Activated T-cell treated with anti-CD3 and anti-CD28 coated beads, Interleukin-2, amount 50 U/mL, for 72 hours (primary cell): ENCODE measurements around the gene DYNC1LI1. TPM values are rescaled to one million over a fixed set of nuclear protein-coding genes. Genes with fewer than 3 reads are reported as not detected.
"Not testable (repeated sequence)": the region's sequence is repeated elsewhere in the genome, so short reads cannot be mapped to it uniquely, and the experiment has no call there.

Experiments used
- ATAC-seq, 2 donors: fragments of 150-1000 bp; cut with Tn5 transposase; replicated peaks in 1 of 2; 2 replicates each; pipeline ENCODE4 v1.10.0; 2021; ENCODE audit warnings: moderate library complexity in 2 of 2, mild to moderate bottlenecking in 1 of 2
- DNase-seq, 2 donors: peaks; one replicate each; pipeline ENCODE4 v3.0.0; 2021 to 2022; ENCODE audit warnings: mixed read lengths in 1 of 2
- H3K27ac Mint-ChIP-seq: one replicate; pipeline ENCODE4 v1.8.0; 2022; ENCODE audit warnings: mild to moderate bottlenecking, moderate library complexity, mixed read lengths
- H3K27me3 Mint-ChIP-seq: one replicate; pipeline ENCODE4 v1.8.0; 2022; ENCODE audit warnings: low read depth, mixed read lengths
- H3K36me3 Mint-ChIP-seq, 2 donors: one replicate each; pipeline ENCODE4 v1.8.0; 2022; ENCODE audit warnings: mixed read lengths in 2 of 2, mild to moderate bottlenecking in 1 of 2; ENCODE audit not compliant: insufficient read depth in 2 of 2
- H3K4me1 Mint-ChIP-seq: one replicate; pipeline ENCODE4 v1.8.0; 2022; ENCODE audit warnings: low read depth, mixed read lengths
- H3K4me3 Mint-ChIP-seq, 2 donors: one replicate each; pipeline ENCODE4 v1.8.0; 2022; ENCODE audit warnings: mild to moderate bottlenecking in 2 of 2, mixed read lengths in 2 of 2, moderate library complexity in 2 of 2
- H3K9me3 Mint-ChIP-seq, 2 donors: one replicate each; pipeline ENCODE4 v1.8.0; 2022; ENCODE audit warnings: mixed read lengths in 2 of 2
- total RNA-seq, 2 donors: library from RNA; stranded (reverse); gene quantifications; one replicate each; pipeline ENCODE4 v1.2.3, GENCODE V29; 2022

Gene DYNC1LI1
- total RNA-seq, 2 donors from 2014 or later = 31.1 to 34.5 TPM

- Mint-ChIP-seq H3K4me1 (no peaks in the 10 kb centered on the region), H3K9me3 (no peaks in the 10 kb centered on the region), H3K4me3 (no peak overlapping the region), H3K27ac (no peak overlapping the region), H3K36me3 (no peaks in the 10 kb centered on the region), H3K27me3 (peaks cover 9% of the 10 kb centered on the region)
- DNase-seq (no peak), ATAC-seq (no peak)
These were observed 26.3 kb upstream of the DYNC1LI1 start for GRCh38 chr3:32596909-32597369.

GRCh38 chr3:32596282-32596908, 25.7 kb upstream of the DYNC1LI1 start:
- no peaks in the 10 kb centered on the region for H3K36me3 Mint-ChIP-seq

DNA sequence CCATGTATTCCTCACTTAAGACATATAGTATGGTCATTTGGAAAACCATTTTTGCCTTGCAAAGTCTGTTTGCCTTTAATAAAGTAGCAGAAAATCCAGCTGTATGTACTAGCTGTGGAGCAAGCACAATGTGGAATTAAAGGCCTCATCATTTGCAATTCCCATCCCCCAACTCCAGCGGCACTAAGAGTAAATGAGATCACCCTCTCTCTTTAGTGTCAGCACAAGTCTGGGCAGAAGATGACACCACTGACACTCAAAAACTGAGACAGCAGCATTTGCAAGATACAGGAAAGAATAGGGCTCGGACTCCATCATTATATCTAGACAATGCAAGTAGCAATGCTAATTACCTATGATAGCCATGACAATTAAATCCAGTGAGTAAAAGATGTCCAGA, 24.7 kb upstream of the DYNC1LI1 start:
- Mint-ChIP-seq H3K27ac (no peak overlapping the region), H3K4me1 (no peaks in the 10 kb centered on the region), H3K4me3 (no peak overlapping the region), H3K27me3 (peaks cover 9% of the 10 kb centered on the region), H3K9me3 (no peaks in the 10 kb centered on the region), H3K36me3 (no peaks in the 10 kb centered on the region)
- DNase-seq (no peak), ATAC-seq (no peak)

More at GRCh38 chr3:32596282-32596908, 25.7 kb upstream of the DYNC1LI1 start:
- H3K9me3 Mint-ChIP-seq = no peaks in the 10 kb centered on the region
- ATAC-seq (no peak), DNase-seq (no peak)
- H3K27me3 Mint-ChIP-seq = peaks cover 9% of the 10 kb centered on the region
- H3K4me3 Mint-ChIP-seq = no peak overlapping the region
- no peaks in the 10 kb centered on the region for H3K4me1 Mint-ChIP-seq
- H3K27ac Mint-ChIP-seq = no peak overlapping the region

DNA sequence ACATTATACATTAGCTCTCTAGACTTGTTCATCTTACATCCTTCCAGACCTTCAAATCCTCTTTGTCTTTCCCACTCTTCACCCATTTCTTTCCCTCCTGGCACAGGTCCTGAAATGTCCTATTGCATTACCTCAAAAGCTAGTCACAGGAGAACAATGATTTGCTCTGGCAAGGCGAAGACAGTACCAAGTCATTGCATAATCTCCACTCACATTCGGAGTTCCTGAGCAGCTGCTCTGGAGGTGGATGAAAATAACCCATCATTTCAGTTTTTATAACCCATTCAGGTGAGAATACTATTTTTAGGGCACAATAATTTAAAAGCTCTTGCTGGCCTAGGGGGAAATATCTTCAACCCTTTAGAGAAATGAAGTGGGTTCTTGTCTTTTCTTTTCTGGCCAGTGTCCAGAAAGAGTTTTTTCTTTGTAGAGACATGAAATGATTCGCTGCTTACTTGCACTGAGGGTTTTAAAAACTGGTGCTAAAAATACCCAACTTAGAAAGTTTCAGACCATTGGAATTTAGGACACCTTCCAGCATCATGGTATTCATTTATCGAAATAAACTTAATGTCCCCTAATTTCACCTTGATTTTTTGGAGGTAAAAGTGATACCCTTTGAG, 23.4 kb upstream of the DYNC1LI1 start:
- H3K9me3 Mint-ChIP-seq = no peaks in the 10 kb centered on the region
- ATAC-seq (no peak), DNase-seq (no peak)
- no peak overlapping the region for H3K27ac Mint-ChIP-seq
- H3K36me3 Mint-ChIP-seq = no peaks in the 10 kb centered on the region
- no peak overlapping the region for H3K4me3 Mint-ChIP-seq
- H3K4me1 Mint-ChIP-seq = no peaks in the 10 kb centered on the region
- H3K27me3 Mint-ChIP-seq = peaks cover 9% of the 10 kb centered on the region

GRCh38 chr3:32592696-32593353, 22.2 kb upstream of the DYNC1LI1 start:
- no peak for DNase-seq
- H3K9me3 Mint-ChIP-seq = no peaks in the 10 kb centered on the region
- H3K4me3 Mint-ChIP-seq = no peak overlapping the region
- H3K27ac Mint-ChIP-seq = no peak overlapping the region
- H3K4me1 Mint-ChIP-seq = no peaks in the 10 kb centered on the region
- no peaks in the 10 kb centered on the region for H3K36me3 Mint-ChIP-seq
- H3K27me3 Mint-ChIP-seq = peaks cover 5% of the 10 kb centered on the region
- ATAC-seq = no peak

- H3K4me1 Mint-ChIP-seq = no peaks in the 10 kb centered on the region
- H3K27ac Mint-ChIP-seq = no peak overlapping the region
- no peaks in the 10 kb centered on the region for H3K9me3 Mint-ChIP-seq
- no peaks in the 10 kb centered on the region for H3K27me3 Mint-ChIP-seq
- H3K4me3 Mint-ChIP-seq = no peak overlapping the region
- ATAC-seq (no peak), DNase-seq (no peak)
- no peaks in the 10 kb centered on the region for H3K36me3 Mint-ChIP-seq
These were observed 21.4 kb upstream of the DYNC1LI1 start for GRCh38 chr3:32592011-32592410.

DNA sequence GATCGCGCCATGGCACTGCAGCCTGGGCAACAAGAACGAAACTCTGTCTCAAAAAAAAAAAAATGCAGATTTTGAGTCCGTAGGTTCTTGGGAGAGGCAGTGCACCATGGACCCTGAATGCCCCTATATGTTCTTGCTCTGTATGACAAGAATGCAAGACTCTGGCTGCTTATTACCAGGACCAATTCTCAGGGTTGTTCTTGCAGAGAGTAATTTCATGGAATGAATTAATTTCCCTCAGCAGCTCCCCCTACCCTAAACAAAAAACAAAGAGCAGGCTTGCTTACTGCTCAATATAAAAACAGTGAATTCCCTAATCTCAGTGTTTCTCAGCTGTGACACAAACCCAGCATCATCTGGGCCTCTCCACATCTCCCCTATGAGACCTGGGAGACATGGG, 20.5 kb upstream of the DYNC1LI1 start:
- Mint-ChIP-seq H3K9me3 (no peaks in the 10 kb centered on the region), H3K27me3 (no peaks in the 10 kb centered on the region), H3K4me1 (no peaks in the 10 kb centered on the region), H3K27ac (no peak overlapping the region), H3K4me3 (no peak overlapping the region), H3K36me3 (no peaks in the 10 kb centered on the region)
- ATAC-seq (no peak), DNase-seq (no peak)

DNA sequence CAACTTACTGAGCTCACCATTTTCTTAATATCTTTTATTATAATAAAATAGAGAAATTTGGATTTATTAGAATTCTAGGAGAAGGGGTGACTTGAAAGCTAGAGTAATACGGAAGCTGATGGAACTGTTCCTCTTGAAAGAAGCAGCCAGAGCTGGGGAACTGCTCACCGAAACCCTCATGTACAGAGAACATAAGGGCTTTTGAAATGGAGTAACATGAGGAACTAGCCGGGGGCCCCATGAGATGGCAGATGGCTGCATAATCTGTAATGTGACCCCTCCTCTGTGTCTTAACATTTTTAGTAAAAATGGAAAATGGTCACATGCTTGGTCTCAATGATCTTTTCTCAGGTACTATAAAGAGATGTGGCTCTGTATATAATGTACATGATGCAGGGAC, 15.7 kb upstream of the DYNC1LI1 start:
- H3K9me3 Mint-ChIP-seq = no peaks in the 10 kb centered on the region
- no peak overlapping the region for H3K27ac Mint-ChIP-seq
- no peak overlapping the region for H3K4me3 Mint-ChIP-seq
- H3K4me1 Mint-ChIP-seq = no peaks in the 10 kb centered on the region
- DNase-seq (no peak), ATAC-seq (no peak)
- H3K27me3 Mint-ChIP-seq = no peaks in the 10 kb centered on the region
- H3K36me3 Mint-ChIP-seq = no peaks in the 10 kb centered on the region

DNA sequence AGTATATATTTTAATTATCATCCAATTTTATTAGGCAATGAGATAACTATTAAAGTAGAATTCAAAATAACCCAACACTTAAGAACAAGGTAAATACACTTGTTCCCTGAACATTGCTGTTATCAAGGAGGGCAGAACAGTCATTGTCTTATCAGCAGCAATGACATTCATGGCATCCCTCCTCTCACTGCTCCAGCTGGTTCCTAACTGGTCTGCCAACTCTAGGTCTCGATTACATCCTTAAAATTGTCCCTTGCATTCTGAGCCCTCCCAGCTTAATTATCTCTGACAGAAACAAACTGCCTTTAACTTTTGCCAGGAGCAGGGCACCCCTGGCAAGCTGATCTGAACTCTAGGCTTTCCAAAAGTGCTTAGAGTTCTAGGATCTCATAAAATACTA, 14.0 kb upstream of the DYNC1LI1 start:
- H3K36me3 Mint-ChIP-seq = no peaks in the 10 kb centered on the region
- no peaks in the 10 kb centered on the region for H3K9me3 Mint-ChIP-seq
- H3K4me3 Mint-ChIP-seq = no peak overlapping the region
- H3K27ac Mint-ChIP-seq = no peak overlapping the region
- DNase-seq (no peak), ATAC-seq (no peak)
- no peaks in the 10 kb centered on the region for H3K4me1 Mint-ChIP-seq
- H3K27me3 Mint-ChIP-seq = no peaks in the 10 kb centered on the region

DNA sequence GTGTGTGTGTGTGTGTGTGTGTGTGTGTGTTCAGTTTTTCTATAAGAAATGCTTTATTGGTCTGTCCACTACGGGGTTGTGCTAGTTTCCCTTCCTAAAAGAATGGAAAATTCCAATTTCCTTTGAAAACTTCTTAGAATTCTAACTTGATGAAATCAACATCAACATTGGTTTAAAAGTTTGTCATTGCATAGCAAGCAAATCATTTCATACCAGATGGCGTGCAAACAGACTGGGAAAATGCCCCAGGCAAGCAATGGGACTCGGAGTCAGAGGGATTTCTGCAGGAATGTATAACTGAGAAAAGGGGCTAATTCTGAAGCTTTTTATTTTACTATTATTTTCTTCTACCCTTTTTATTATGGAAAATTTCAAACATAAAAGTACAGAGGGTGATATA, 13.1 kb upstream of the DYNC1LI1 start:
- no peaks in the 10 kb centered on the region for H3K36me3 Mint-ChIP-seq
- no peaks in the 10 kb centered on the region for H3K4me1 Mint-ChIP-seq
- H3K27ac Mint-ChIP-seq = no peak overlapping the region
- no peak overlapping the region for H3K4me3 Mint-ChIP-seq
- no peaks in the 10 kb centered on the region for H3K9me3 Mint-ChIP-seq
- DNase-seq = no peak
- no peaks in the 10 kb centered on the region for H3K27me3 Mint-ChIP-seq
- ATAC-seq = no peak

DNA sequence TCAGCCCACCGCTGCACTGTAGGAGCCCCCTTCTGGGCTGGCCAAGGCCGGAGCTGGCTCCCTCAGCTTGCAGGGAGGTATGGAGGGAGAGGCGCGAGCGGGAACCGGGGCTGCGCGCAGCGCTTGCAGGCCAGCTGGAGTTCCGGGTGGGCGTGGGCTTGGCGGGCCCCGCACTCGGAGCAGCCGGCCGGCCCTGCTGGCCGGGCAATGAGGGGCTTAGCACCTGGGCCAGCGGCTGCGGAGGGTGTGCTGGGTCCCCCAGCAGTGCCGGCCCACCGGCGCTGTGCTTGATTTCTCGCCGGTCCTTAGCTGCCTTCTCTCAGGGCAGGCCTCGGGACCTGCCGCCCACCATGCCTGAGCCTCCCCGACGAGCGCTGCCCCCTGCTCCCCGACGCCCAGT, 8.0 kb upstream of the DYNC1LI1 start:
- H3K9me3 Mint-ChIP-seq, H3K36me3 Mint-ChIP-seq, ATAC-seq, H3K27me3 Mint-ChIP-seq, DNase-seq, H3K4me3 Mint-ChIP-seq, H3K27ac Mint-ChIP-seq: not testable (repeated sequence)
- peaks cover 13% of the 10 kb centered on the region for H3K4me1 Mint-ChIP-seq

GRCh38 chr3:32577581-32578556, 7.2 kb upstream of the DYNC1LI1 start:
- peak; percentile 7 to 22 for DNase-seq
- no peaks in the 10 kb centered on the region for H3K27me3 Mint-ChIP-seq
- peak overlapping the region; percentile 47 for H3K27ac Mint-ChIP-seq

DNA sequence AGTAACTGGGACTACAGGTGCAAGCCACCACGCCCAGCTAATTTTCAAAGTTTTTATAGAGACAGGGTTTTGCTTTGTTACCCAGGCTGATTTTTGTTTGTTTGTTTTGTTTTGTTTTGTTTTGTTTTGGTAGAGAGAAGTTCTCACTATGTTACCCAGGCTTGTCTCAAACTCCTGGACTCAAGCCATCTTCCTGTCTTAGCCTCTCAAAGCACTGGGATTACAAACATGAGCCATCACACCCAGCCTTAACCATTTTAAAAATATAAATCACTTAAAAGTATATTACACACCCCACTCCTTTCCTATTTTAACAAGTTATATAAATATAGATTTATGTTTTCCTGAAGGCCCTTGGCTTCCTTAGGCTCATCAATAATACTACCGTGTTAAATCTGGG, 6.5 kb upstream of the DYNC1LI1 start:
- Mint-ChIP-seq H3K4me1 (peaks cover 18% of the 10 kb centered on the region), H3K27me3 (no peaks in the 10 kb centered on the region), H3K27ac (no peak overlapping the region), H3K9me3 (no peaks in the 10 kb centered on the region), H3K4me3 (peak overlapping the region in 1 of 2 donors; percentile 70), H3K36me3 (no peaks in the 10 kb centered on the region)
- DNase-seq (no peak), ATAC-seq (no peak)

More at GRCh38 chr3:32577581-32578556, 7.2 kb upstream of the DYNC1LI1 start:
- no peaks in the 10 kb centered on the region for H3K9me3 Mint-ChIP-seq
- H3K4me1 Mint-ChIP-seq = peaks cover 14% of the 10 kb centered on the region
- H3K36me3 Mint-ChIP-seq = no peaks in the 10 kb centered on the region
- ATAC-seq = peak; percentile 71 to 78
- peak overlapping the region; percentile 70 to 78 for H3K4me3 Mint-ChIP-seq
